IPS DF 6.9 (cell line): Measurements from ENCODE around the gene PLPP4.

Experiments
- DNase-seq: peaks from one replicate; pipeline ENCODE4 v3.0.0-alpha.2; 2013; ENCODE audit warnings: low read depth, low spot score
- H3K27ac ChIP-seq: one replicate; pipeline ENCODE4 v1.5.1; 2013; ENCODE audit warnings: low read length, control low read depth
- H3K27me3 ChIP-seq: 2 replicates; pipeline ENCODE4 v1.6.1; 2013; ENCODE audit warnings: mild to moderate bottlenecking, low read length; ENCODE audit not compliant: control insufficient read depth, insufficient read depth
- H3K36me3 ChIP-seq: 2 replicates; pipeline ENCODE4 v1.6.1; 2013; ENCODE audit warnings: low read length; ENCODE audit not compliant: control insufficient read depth, insufficient read depth
- H3K4me1 ChIP-seq: 2 replicates; pipeline ENCODE4 v1.6.1; 2013; ENCODE audit warnings: low read length; ENCODE audit not compliant: control insufficient read depth, insufficient read depth
- H3K4me3 ChIP-seq: 2 replicates; pipeline ENCODE4 v1.5.1; 2013; ENCODE audit warnings: mild to moderate bottlenecking, low read length
- H3K9me3 ChIP-seq: 2 replicates; pipeline ENCODE4 v1.6.1; 2013; ENCODE audit warnings: low read length, inconsistent platforms; ENCODE audit not compliant: control insufficient read depth, insufficient read depth
- WGBS: extraction: QIAGEN DNeasy Blood & Tissue Kit; methylation state at CpG from one replicate; pipeline ENCODE4 v1.1.7; 2013; ENCODE audit warnings: mixed read lengths, missing lambda C conversion rate; ENCODE audit not compliant: insufficient read length, insufficient coverage; 5-methylcytosine and 5-hydroxymethylcytosine counted together

Gene PLPP4

DNA sequence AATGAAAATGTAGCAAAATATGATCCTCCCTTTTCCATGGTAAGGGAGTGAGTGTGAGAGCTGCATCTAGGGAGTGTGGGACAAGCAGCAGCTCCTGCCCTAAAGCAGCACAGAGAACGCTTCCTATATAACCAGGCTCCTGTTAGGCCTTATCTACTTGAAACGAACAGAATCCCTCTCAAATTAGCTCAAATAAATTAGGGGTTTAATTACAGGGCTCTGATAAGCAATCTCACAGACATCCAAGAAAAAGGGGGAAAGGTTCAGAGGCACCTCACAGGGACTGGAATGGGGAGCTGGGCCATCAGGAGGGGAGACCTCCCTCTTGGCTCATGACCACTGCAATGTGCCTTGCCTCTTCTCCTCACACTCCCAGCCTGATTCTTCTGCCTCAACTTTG, 57.9 kb downstream of the PLPP4 start:
- no peak overlapping the region for H3K4me3 ChIP-seq
- no peak overlapping the region for H3K27ac ChIP-seq
- H3K27me3 ChIP-seq = no peaks in the 10 kb centered on the region
- WGBS = no CpG with 5 or more reads among the region's 2 CpGs
- no peaks in the 10 kb centered on the region for H3K36me3 ChIP-seq
- no peak for DNase-seq
- H3K4me1 ChIP-seq = no peaks in the 10 kb centered on the region
- H3K9me3 ChIP-seq = no peaks in the 10 kb centered on the region

DNA sequence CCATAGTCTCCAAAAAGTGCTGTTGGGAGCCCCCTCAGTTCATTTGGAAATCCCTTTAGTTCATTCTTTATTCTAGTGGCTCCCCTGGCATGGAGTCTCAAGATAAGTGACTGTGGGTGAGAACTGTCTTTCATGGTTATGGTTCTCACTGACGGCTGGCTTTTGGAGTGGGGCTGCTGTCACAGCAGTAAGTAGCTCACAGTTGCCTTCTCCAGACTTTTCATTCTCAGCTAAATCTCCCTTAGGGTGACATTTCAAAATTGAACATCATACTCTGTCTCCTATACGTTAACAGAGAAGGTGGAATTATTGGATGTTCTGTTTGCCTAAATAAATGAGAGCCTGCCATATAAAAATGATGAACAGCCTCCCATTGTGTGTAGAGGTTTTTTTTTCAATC, 58.7 kb downstream of the PLPP4 start:
- Histone ChIP-seq H3K27me3 (no peaks in the 10 kb centered on the region), H3K27ac (no peak overlapping the region), H3K36me3 (no peaks in the 10 kb centered on the region), H3K4me1 (no peaks in the 10 kb centered on the region), H3K9me3 (no peaks in the 10 kb centered on the region), H3K4me3 (no peak overlapping the region)
- no peak for DNase-seq
- no CpG with 5 or more reads among the region's 2 CpGs for WGBS

DNA sequence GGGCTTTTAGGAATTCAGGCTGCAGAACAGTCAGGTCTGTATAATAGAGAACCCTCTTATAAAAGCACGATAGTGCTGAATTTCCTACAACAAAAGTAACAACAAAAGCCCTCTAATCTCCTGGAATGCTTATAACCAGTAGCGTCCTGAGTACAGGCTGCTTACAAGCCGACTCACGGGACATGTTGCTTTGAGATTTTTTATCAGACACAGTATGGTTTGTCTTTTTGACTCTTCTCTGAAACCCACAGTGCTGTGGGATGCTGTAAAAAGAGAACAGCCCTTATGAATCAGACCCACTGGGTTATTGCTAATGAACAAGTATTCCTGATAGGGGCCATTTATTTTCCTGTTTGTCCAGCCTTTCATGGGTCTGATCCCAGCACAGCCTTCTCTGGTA, 59.4 kb downstream of the PLPP4 start:
- H3K4me3 ChIP-seq = no peak overlapping the region
- no peaks in the 10 kb centered on the region for H3K36me3 ChIP-seq
- H3K9me3 ChIP-seq = no peaks in the 10 kb centered on the region
- no peaks in the 10 kb centered on the region for H3K4me1 ChIP-seq
- WGBS = no CpG with 5 or more reads among the region's 4 CpGs
- no peak for DNase-seq
- no peak overlapping the region for H3K27ac ChIP-seq
- no peaks in the 10 kb centered on the region for H3K27me3 ChIP-seq

DNA sequence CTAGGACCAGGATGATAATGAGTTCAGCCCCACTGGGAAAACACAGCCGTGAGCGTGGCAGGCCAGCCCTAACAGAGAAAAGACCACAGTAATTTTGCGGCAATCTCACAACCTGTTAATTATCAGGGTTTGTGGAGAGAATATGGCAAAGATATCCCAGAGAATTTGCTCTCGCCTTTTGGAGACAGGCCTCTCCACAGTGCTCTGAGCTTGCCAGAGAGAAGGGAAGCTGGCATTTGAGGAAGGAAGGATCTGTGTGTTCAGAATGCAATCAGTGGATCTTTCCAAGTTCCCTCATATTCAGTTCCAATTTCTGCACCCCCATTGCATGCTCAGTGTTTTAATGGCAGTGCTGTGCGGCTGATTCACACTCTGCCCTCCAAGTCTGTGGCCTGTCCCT, 60.2 kb downstream of the PLPP4 start:
- Histone ChIP-seq H3K36me3 (no peaks in the 10 kb centered on the region), H3K27me3 (no peaks in the 10 kb centered on the region), H3K4me1 (no peaks in the 10 kb centered on the region), H3K4me3 (no peak overlapping the region), H3K27ac (no peak overlapping the region), H3K9me3 (no peaks in the 10 kb centered on the region)
- no CpG with 5 or more reads among the region's 5 CpGs for WGBS
- no peak for DNase-seq

DNA sequence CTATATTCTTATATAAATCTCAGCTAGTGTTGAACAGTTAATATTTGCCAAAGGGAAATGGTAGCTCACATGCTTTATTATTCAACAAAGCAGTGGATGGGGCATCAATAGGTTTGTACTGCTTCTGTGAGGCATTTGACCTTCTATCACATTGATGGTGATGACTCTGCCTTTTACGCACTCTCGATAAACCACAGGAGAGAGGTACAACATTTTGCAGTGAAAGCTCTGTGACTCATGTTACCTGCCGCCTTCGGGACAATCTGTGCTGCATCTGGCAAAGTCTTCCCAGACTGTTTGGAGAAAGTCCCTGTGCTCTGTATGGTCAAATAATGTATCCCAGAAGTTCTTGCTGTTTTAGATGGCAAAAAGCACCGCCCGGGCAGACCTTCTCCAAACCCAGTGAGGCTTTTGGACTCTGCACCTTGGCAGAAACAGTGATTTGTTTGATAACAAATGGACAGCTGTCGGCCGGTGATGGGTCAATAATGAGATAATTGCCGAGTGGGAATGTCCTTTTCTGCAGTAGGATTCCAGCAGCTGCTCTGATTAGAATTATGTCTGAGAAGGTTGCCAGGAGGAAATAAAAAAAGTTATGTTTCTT, 61.0 kb downstream of the PLPP4 start:
- Histone ChIP-seq H3K36me3 (no peaks in the 10 kb centered on the region), H3K27ac (no peak overlapping the region), H3K9me3 (no peaks in the 10 kb centered on the region), H3K4me3 (no peak overlapping the region), H3K27me3 (no peaks in the 10 kb centered on the region), H3K4me1 (no peaks in the 10 kb centered on the region)
- no peak for DNase-seq
- no CpG with 5 or more reads among the region's 9 CpGs for WGBS

DNA sequence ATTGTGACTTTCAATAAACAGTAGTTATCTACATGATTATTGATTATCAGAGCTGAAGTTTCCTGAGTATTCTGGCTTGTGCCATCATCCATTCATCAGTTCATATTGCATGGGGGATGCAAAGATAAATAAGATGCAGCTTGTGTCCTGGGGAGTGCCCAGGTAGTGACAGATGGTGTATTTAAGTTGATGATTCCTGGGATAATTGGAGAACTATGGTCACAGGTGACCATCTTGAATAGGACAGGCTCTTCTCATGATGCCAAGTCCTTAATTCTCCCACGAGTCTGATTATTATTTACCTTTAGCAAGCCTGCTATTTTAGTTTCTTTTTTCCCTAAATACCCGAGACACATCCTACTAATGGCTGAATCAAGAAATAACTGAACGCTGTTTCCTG, 64.9 kb downstream of the PLPP4 start:
- H3K27me3 ChIP-seq = no peaks in the 10 kb centered on the region; the same call in 1 of the 2 replicates
- H3K4me3 ChIP-seq = no peak overlapping the region
- no peaks in the 10 kb centered on the region for H3K36me3 ChIP-seq
- DNase-seq = no peak
- H3K27ac ChIP-seq = no peak overlapping the region
- H3K4me1 ChIP-seq = no peaks in the 10 kb centered on the region
- H3K9me3 ChIP-seq = no peaks in the 10 kb centered on the region
- no CpG with 5 or more reads among the region's 3 CpGs for WGBS

DNA sequence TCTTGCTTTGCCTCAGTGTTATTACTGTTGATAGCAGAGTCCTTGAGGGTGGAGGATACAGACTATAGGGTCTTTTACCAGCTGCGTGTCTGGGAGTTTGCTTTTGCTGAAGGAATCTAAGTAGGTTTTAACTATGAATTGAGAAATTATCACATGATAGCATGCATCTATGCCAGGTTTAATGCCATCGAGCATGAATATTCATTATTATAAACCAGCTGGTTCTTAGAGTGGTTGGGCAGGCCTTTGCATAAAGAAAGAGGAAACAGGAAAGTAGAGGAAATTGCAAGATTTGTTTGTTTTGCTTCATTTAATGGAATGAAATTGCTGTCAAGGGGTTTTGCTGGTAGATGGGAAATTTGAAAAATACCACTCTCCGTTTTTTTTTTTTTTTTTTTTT, 70.7 kb downstream of the PLPP4 start:
- Histone ChIP-seq H3K36me3 (no peaks in the 10 kb centered on the region), H3K4me1 (peaks cover 1% of the 10 kb centered on the region; the same call in 1 of the 2 replicates), H3K9me3 (no peaks in the 10 kb centered on the region), H3K27me3 (no peaks in the 10 kb centered on the region; the same call in 1 of the 2 replicates), H3K27ac (no peak overlapping the region), H3K4me3 (no peak overlapping the region)
- WGBS = no CpG with 5 or more reads among the region's 3 CpGs
- no peak for DNase-seq

DNA sequence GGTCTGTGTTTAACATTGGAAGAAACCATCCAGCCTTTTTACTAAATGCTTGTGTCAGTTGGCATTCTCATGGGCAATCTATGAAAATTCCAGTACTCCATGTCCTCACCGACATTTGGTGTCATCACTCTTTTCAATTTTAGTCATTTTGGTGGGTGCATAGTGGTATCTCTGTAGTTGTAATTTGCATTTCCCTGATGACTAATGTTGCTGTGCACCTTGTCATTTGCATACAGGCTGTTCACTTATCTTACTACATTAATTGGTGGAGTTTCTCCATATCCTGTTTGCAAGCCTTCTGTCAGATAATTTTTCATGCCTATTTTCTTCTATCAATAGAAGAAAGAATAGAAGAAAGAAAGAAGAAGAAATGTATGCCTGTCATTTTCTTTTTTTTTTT, 73.7 kb downstream of the PLPP4 start:
- Histone ChIP-seq H3K4me1 (peaks cover 1% of the 10 kb centered on the region; the same call in 1 of the 2 replicates), H3K9me3 (no peaks in the 10 kb centered on the region), H3K4me3 (no peak overlapping the region), H3K36me3 (no peaks in the 10 kb centered on the region), H3K27ac (no peak overlapping the region), H3K27me3 (no peaks in the 10 kb centered on the region; the same call in 1 of the 2 replicates)
- no CpG with 5 or more reads among the region's 1 CpG for whole genome bisulfite sequencing
- no peak for DNase-seq

DNA sequence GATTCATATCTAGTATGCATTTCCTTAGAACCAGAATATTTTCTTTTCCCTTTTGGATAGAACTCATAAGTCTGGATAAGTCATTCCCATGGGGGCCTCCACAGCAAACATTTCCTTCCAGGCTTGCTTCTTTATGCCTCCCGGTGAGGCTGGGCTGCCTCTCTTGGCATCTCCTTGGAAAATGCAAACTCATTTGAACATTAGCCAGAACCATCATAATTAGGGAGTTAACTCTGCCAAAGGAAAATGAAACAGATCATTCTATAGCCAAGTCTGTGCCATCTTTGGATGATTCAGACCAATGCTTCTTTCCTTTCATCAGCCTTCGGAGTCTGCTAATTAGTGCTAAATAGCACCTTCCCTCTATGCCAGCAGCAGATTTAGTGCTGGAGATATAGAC, 81.1 kb downstream of the PLPP4 start:
- Histone ChIP-seq H3K9me3 (no peaks in the 10 kb centered on the region), H3K27me3 (no peaks in the 10 kb centered on the region), H3K4me1 (0 out of 2 replicates have a peak, but pooled peaks cover 4% of the 10 kb centered on the region), H3K36me3 (no peaks in the 10 kb centered on the region), H3K27ac (no peak overlapping the region), H3K4me3 (no peak overlapping the region)
- WGBS = no CpG with 5 or more reads among the region's 2 CpGs
- DNase-seq = no peak

DNA sequence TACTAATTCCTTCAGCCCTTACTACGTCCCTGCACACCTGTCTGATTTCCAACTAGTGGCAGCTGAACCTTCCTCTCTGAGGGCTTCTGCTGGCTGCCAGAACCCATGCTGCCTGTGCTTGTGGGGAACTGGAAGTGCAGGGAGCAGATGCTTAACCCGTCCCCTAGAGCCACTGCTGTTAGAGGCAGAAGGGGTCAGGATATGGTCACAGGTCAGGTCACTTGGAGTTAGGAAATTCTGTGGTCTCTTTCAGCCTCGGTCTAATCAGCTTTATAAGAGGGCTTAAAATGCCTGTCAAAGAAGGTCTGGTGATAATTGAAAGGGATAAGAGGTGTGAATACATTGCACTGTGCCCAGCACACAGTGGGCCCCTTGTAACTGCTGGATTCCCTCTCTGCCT, 82.0 kb downstream of the PLPP4 start:
- no peaks in the 10 kb centered on the region for H3K9me3 ChIP-seq
- no peak overlapping the region for H3K4me3 ChIP-seq
- H3K27ac ChIP-seq = no peak overlapping the region
- no peaks in the 10 kb centered on the region for H3K27me3 ChIP-seq
- no peak for DNase-seq
- H3K4me1 ChIP-seq = 0 out of 2 replicates have a peak, but pooled peaks cover 4% of the 10 kb centered on the region
- H3K36me3 ChIP-seq = no peaks in the 10 kb centered on the region
- WGBS = no CpG with 5 or more reads among the region's 3 CpGs

DNA sequence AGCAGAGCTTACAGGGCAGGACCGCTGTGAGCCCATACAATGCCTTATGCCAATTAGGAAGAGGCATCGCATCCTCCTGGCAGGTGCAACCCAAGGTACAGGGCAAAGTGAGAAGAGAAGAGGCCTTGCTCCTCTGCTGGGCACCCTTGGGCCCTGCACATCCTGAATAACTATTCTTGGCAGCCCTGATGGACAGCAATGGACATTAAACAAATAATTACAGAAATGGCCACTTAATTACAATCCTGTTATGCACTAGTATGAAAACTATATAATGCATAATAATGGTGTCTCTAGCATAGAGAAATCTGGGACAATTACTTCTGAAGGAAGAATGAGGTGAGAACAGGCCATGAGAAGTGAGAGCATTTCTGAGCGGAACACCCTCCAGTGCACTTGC, 83.5 kb downstream of the PLPP4 start:
- DNase-seq = no peak
- Histone ChIP-seq H3K27me3 (no peaks in the 10 kb centered on the region), H3K9me3 (no peaks in the 10 kb centered on the region), H3K4me1 (0 out of 2 replicates have a peak, but pooled peaks cover 4% of the 10 kb centered on the region), H3K27ac (no peak overlapping the region), H3K36me3 (no peaks in the 10 kb centered on the region), H3K4me3 (no peak overlapping the region)
- no CpG with 5 or more reads among the region's 3 CpGs for WGBS
